ENCODE measurements around the gene OVOL3.

Gene OVOL3

GRCh38 chr19:36152019-36152351, 41.0 kb downstream of the OVOL3 start:
- peak overlapping the region; percentile 19 to 47 (median 29) for H3K4me3 ChIP-seq
- H3K27ac ChIP-seq = peak overlapping the region in 20 of 21 experiments; percentile 14 to 98 (median 82)

- peak within 1 kb of the TSS in 20 of 21 experiments; percentile 14 to 98 (median 82) for H3K27ac ChIP-seq
Measured at GRCh38 chr19:36152352-36153091, 41.6 kb downstream of the OVOL3 start, which contains the start of gene COX7A1. TSS of gene COX7A1 (minus strand) at chr19:36152447. CDS start at chr19:36152407, 40 bp downstream.

GRCh38 chr19:36153126-36153525, 42.2 kb downstream of the OVOL3 start:
- Histone ChIP-seq H3K27ac (peak overlapping the region in 9 of 21 experiments; percentile 57 to 98 (median 86)), H3K4me3 (peak overlapping the region in 1 of 7 experiments; percentile 28)

More at GRCh38 chr19:36152352-36153091, 41.6 kb downstream of the OVOL3 start, which contains the start of gene COX7A1:
- peak within 1 kb of the TSS; percentile 19 to 47 (median 29) for H3K4me3 ChIP-seq

- no peak overlapping the region for H3K27ac ChIP-seq
Measured at GRCh38 chr19:36160821-36161596, 50.1 kb downstream of the OVOL3 start.

More at GRCh38 chr19:36160821-36161596, 50.1 kb downstream of the OVOL3 start:
- no peak overlapping the region for H3K4me3 ChIP-seq
